NCI-H187 treated with DMSO at 0.1 percent for 48 hours (cell line): ENCODE results near the gene CPLX1.
"Not testable (repeated sequence)": the region's sequence is repeated elsewhere in the genome, so short reads cannot be mapped to it uniquely, and the experiment has no call there.

ENCODE experiments used
- DNase-seq: peaks from one replicate; lab custom pipeline; 2025; lab: John Stamatoyannopoulos, UW

CPLX1 gene

GRCh38 chr4:757111-757510, 68.8 kb downstream of the CPLX1 start:
- no peak for DNase-seq

- DNase-seq: no peak
Measured at GRCh38 chr4:754221-755120, 71.5 kb downstream of the CPLX1 start.

- DNase-seq: not testable (repeated sequence)
Measured at GRCh38 chr4:753186-753585, 72.7 kb downstream of the CPLX1 start.

DNA sequence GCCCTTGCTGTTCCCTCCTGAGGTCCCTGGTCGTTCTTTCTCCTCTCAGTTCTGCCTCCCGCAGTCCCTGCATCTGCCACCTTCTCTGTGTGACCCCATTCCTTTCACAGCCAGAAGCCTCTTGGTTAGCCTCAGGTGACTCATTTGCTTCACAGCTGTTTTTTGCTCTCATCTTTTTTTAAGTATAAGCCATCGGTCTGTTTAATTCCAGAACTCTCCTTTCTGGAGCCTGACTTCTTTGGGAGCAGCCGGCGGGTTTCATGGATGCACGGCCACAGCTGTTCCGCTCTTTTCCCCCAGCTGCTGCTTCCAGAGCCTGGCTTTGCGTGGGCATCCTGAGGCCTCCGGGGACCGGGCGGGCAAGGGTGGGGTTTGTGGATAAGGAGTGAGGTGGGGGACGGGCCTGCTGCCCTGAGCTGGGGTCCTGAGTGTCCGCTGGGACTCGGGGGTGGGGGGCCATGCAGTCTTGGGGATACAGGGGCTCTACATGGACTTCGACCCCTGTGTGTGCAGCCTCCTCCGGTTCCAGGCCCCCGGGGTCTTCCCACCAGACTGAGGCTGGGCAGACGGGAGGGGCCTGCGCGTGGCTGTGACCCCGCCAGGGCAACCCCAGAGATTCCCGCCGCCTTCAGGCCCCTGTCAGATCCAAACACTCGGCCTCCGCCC, 73.6 kb downstream of the CPLX1 start:
- DNase-seq: no peak

GRCh38 chr4:751676-752075, 74.3 kb downstream of the CPLX1 start:
- no peak for DNase-seq

DNA sequence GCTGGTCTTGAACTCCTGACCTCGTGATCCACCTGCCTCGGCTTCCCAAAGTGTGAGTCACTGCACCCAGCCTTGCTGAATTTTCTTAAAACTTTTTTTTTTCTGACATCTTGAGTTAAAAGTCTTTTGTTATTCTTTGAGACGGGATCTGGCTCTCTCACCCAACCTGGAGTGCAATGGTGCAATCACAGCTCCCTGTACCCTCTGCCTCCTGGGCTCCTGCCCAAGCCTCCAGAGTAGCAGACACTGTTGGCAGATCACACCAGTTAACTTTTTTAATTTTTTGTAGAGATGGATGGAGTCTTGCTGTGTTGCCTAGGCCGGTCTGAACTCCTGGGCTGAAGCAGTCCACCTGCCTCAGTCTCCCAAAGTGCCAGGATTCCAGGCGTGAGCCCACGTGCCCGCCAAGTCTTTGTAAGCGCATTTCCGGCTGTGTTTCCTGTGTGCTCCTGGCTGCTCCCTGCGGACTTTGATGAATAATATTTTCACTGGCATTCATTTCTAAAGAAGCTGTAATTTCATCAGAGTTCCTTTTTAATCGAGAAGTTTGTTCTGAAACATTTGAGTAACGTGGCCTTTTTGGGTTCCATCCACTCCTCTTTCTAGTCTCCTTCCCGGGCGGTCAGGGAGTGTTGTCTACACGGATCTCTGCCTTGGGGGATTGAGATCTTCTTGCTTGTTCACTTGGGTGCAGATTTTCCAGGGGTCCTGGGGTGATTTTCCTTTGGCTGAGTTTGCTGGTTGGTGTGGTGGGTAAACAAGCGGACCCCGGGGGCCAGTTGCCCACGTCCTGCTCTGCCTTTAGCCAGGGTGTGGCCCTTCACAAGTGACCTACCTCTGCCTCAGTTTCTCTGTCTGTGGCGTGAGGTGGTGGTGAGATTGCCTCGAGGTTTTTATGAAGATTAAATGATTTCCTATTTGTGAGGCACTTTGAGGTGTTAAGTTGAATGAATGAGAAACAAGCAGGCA, 75.9 kb downstream of the CPLX1 start:
- DNase-seq: no peak

DNA sequence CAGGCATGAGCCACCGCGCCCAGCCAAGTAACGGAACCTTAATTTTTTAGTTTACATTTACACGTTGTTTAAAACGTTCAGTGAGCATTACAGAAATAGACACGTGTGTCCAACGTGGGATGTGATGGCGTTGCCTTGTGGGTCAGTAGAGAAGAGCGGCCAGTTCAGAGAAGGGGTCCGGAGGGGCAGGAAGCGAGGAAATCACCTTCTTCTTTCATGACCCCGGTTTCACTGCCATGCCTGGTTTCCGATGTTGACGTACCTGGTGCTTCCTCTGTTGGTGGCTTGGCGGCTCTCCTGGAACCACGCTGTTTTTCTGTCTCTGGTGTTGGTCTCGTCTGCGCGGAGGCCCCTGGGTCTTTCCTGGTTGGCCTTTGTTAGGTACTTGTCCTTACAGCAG, 77.5 kb downstream of the CPLX1 start:
- no peak for DNase-seq

GRCh38 chr4:747546-748170, 78.3 kb downstream of the CPLX1 start:
- no peak for DNase-seq

DNA sequence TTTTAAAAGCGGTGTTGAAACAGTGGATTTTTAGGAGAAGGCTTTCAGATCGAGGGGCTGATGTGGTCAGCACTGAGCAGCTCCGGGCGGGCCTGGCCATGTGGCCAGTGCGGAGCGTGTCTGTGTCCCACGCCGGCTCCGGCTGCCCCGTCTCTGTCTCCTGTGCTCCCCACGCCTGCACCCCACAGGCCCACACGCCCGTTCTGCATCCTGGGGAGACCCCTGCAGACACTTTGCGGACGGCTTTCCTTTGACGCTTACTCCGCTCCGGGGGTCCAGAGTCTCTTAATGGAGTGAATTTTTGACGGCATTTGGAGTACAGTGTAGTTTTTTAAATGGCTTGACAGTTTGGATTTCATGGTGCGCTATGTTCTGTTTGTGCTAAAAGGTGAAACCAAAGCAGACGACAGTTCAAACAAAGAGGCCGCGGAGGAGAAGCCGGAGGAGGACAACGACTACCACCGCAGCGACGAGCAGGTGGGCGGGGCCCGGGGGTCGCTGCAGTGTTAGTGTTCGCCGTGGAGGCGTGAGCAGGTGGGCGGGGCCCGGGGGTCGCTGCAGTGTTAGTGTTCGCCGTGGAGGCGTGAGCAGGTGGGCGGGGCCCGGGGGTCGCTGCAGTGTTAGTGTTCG, 81.6 kb downstream of the CPLX1 start:
- no peak for DNase-seq

GRCh38 chr4:743463-744211, 82.3 kb downstream of the CPLX1 start:
- DNase-seq: no peak

DNA sequence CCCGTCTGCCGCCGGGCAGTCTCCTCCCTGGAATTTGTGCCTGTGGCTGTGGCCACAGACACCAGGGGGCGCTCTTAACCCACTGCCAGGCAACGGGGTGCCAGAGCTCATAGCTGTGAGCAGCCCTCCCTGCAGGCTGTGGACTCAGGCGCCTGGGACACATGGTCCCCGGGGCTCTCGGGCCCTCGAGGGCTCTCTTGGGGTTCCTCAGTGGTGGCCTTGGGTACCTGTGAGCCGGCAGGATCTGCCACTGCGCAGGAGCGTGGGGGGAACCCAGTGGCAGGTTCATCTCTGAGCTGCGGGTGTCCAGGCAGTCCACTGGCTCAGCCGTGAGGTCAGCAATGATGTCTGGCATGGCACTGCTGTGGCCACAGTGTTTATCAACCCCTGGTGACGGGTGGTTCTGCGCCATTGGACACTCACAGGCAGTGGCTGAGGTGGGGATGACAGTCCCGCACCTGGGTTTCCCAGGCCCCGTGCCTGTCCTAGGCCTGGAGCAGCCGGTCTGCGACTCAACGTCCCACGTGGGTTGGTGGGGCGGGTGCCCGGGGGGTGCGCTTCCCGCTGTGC, 83.1 kb downstream of the CPLX1 start:
- DNase-seq: no peak

GRCh38 chr4:742096-742741, 83.7 kb downstream of the CPLX1 start:
- no peak for DNase-seq

DNA sequence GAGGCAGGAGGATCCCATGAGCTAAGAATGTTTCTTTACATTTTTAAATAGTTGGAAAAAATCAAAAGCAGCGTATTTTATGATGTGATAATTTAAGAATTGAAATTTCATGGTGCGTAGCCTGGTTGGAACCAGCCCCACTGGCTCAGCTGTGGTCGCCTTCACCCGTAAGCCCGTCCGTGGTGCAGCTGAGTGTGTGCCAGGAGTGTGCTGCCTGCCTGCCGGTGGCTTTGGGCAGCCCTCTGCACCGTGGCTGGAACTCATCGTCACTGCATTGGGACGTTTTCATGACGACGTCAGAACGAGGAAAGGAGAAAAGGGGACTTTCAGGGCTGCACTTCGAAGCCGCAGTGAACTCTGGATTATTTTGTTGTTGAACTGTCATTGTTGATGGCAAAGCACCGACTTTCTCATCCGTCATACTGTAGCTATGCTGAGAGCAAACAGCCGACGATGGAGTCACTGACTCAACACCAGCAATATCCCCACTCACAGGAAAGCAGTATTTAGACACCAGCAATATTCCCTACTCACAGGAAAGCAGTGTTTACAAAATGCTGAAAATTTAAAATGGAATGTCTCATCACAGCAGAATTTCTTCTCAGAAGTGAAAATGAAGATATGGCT, 85.2 kb downstream of the CPLX1 start:
- no peak for DNase-seq

- DNase-seq: no peak
Measured at GRCh38 chr4:740011-740410, 85.9 kb downstream of the CPLX1 start.

DNA sequence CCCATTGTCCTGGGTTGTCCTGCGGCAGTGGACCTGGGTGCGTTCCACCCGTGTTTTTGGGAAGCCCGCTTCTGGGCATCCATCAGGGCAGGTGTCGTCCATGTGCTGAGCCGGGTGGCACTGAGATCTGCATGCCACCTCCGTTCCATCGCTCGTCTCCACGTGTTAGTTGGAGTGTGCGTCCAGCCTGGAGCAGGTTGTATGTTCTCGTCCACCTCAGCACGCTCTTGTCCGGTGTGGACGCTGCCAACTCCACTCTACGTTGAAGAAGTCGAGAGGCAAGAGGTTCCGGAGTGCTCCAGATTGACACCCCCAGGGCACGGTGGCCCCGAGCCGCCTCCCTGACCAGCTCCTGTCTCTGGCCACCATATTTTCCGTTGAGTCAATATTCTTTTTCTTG, 86.4 kb downstream of the CPLX1 start:
- DNase-seq: no peak

DNA sequence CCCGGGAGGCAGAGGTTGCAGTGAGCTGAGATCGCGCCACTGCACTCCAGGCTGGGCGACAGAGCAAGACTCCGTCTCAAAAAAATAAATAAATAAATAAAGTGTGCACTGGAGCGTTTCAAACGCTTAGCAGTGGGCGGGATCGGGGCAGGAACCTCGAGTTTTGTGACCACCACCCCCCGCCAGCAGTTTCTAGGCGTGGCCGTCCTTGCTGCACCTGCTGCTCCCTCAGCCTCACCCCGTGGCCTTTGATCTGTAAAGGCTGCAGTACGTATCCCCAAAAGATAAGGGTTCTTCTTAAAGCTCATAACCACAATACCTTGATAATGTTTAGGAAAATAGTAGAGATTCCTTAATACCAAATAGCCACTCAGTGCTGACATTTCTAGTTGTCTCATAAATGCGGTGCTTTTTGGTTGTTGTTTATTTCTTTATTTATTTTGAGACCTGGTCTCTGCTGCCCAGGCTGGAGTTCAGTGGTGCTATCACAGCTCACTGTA, 87.1 kb downstream of the CPLX1 start:
- no peak for DNase-seq

GRCh38 chr4:736561-736960, 89.4 kb downstream of the CPLX1 start:
- DNase-seq: not testable (repeated sequence)

DNA sequence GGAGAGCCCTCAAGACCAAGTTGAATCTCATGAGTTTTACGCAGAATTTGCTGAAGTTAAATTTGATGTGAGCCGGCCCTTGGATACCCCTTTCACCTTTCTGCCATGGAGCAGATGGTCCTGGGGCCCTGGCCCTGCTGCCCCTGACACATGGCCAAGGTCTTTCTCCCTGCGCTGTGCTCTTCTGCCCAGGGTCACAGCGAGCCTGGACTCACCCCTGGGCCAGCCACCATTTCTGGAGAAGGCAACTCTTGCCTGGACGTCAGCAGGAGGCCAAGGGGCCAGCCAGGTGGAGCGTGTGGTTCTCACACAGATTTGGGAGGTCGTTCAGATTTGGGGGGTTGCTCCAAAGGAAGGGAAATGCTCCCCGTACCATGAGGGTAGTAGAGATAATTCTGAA, 90.3 kb downstream of the CPLX1 start:
- no peak for DNase-seq
